ENCODE results near the gene PCDHGA5. TPM values are rescaled to one million over a fixed set of nuclear protein-coding genes. Genes with fewer than 3 reads are reported as not detected.

PCDHGA5 gene
- total RNA-seq = 1.5 and 1.6 TPM in 2 replicates

DNA sequence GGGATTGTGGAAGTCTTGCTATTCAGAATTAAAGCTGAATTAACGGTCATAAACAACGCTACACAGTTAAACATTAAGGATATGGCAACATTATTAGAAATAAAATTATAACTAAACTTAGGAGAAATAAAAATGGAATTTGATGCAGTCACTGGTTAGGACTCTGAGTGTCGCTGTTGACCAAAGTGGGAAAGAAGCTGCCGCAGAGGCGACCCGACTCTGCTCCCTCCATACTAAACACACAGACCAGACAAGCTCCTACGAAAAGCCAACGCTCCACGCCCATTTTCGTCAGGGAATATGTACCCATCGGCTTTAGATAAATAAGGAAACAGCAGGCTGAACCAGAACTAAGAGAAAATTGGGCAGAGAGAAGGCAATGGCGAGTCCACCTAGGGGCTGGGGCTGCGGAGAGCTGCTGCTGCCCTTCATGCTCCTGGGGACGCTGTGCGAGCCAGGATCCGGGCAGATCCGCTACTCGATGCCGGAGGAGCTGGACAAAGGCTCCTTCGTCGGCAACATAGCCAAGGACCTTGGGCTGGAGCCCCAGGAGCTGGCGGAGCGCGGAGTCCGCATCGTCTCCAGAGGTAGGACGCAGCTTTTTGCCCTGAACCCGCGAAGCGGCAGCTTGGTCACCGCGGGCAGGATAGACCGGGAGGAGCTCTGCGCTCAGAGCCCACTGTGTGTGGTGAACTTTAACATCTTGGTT lies at the start of gene PCDHGA5:
Gene PCDHGA5, plus strand, starts transcription at position 211 of the 709 bp plus-strand sequence. Its CDS starts 169 bp downstream, at position 380.

DNA sequence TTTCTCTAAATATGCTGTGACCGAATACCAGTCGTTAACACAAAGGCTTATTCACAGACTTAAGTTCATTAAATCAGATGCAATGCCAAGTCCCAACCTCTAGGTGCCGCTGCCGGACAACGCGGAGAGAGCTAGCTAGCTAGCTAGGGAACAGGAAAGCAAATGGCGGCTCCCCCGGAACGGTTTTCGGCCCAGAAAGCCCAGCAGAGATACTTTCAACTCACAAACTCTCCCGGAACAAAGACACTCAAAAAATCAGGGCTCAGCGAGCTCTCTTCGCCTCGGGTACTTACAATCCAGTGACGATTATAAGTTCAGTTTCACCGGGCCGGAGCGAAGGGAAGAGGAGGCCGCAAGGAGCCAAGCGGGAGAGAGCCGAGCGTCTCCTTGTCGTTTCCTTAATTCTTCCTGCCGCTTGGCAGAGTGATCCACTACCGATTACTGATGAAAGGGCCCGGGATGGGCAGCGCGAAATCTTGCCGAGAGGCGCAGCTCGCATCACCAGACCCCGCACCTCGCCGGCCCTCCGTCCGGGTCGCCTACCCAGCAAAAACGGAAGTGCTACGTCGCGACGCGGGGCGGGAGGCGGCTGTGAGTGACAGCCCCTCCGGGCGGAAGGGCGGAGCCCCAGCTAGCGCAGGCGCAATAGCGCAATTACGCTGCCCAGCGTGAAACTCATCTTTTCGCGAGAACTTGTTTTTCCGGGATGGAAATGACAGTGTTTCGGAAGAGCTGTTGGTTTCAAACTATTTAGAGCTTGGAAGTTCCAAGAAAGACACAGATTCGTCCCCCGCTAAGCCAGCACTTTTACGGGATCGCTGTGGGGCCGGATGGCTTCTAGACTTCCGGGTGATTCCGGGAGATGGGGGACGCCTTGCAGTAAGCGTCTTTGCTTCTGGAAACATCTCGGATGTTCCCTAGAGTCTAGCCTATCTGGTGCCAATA lies 43.5 kb upstream of the PCDHGA5 start, which contains the start of gene TAF7:
Gene TAF7, minus strand, starts transcription at position 560 of the 945 bp plus-strand sequence. CDS start 740 bp downstream, outside the sequence.

DNA sequence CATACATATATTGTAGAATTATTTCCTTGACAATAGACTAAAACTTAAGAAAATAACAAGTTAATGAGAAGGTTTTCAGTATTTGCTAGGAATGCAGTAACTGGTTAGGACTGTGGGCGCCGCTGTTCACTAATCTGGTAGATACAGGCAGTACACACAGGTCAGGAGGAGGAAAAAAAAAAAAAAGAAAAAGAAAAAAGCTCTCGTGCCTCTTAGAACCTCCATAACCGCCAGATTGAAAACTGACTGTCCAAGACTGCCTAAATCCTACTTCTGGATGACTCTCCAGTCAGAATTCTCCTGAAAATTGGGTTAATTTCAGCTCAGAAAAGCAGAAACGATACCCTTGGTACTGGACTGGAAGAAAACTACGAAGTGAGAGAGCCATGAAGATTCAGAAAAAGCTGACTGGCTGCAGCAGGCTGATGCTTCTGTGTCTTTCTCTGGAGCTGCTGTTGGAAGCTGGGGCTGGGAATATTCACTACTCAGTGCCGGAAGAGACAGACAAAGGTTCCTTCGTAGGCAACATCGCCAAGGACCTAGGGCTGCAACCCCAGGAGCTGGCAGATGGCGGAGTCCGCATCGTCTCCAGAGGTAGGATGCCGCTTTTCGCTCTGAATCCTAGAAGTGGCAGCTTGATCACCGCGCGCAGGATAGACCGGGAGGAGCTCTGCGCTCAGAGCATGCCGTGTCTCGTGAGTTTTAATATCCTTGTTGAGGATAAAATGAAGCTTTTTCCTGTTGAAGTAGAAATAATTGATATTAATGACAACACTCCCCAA lies 33.5 kb upstream of the PCDHGA5 start, which contains the start of gene PCDHGA1:
Gene PCDHGA1, plus strand, starts transcription at position 216 of the 782 bp plus-strand sequence.

DNA sequence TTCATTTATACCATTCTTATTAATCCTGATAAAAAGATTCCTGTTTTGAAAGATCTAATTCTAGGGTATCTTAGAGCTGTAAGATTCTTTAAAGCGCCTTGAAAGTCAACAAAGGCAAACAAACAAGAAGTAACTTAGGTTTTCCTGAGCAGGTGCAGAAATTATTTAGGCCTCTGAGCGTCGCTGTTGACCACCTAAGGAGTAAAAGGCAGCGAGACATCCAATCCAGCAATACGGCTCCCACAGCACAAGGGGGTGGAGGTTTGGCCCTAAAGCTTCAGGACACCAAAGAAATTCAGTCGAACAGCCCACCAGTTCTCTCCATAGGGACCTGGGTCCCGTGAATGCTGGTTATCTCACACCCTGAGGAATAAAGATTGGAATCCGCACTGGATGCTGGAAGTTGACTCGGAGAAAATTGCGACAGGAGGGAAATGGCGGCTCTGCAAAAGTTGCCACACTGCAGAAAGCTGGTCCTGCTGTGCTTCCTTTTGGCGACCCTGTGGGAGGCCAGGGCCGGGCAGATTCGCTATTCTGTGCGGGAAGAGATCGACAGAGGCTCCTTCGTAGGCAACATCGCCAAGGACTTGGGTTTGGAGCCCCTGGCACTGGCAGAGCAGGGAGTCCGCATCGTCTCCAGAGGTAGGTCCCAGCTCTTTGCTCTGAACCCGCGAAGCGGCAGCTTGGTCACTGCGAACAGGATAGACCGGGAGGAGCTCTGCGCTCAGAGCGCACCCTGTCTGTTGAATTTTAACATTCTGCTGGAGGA lies 25.2 kb upstream of the PCDHGA5 start, which contains the start of gene PCDHGA2:
Gene PCDHGA2, plus strand, starts transcription at position 223 of the 769 bp plus-strand sequence.

DNA sequence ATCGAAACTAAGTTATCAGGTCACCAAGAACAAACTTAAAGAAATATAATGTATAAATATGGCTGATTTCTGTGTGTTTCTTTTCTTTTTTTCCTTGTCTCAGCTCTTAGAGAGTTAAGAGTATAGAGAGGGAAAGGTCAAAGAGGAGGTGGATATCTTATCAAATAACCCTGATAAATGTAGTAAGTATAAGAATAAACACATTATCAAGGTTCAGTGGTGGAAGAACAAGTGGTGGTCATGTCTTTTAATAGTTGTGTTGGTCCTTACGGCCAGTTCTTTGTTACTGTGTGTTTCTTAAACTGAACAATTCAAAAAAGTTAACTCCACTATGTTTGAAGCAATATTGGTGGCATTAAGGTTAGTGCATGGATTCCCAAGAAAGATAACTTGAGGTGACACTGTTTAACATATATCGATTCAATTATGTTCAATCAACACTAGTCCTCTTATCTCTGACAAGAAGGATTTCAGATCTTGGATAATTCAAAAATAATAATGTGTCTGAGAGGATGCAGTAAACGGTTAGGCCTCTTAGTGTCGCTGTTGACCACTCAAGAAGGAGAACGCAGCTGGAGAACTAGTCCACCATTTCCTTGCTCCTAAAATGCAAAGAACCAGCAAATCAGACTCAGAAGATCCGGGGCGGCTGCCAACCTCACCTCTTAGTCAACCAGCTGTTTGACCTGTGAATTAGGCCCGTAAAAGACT lies 20.6 kb upstream of the PCDHGA5 start, which contains the start of gene PCDHGA3:
Gene PCDHGA3, plus strand, starts transcription at position 588 of the 711 bp plus-strand sequence. CDS start 205 bp downstream, outside the sequence.

DNA sequence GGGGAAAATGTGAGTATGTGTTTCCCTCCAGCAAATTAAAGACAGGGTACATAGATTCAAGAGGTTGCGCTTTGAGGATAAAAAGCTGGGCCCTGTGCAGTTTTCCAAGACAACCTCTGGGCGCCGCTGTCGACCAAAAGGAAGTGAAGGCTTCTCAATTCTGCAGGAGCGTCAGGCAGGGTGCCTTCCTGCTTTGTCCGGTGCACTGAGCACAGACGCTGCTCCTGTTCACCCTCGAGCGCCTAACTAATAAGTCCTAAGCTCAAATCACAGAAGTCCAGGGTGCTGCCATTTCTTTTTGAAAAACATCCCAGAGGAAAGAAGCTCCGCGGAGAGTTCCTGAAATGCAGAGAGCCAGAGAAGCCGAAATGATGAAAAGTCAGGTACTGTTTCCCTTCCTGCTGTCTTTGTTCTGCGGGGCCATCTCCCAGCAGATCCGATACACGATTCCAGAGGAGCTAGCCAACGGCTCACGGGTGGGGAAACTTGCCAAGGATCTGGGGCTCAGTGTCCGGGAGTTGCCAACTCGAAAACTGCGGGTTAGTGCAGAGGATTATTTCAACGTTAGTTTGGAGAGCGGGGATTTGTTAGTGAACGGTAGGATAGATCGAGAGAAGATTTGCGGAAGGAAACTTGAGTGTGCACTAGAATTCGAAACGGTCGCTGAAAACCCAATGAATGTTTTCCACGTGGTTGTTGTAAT lies 13.9 kb upstream of the PCDHGA5 start, which contains the start of gene PCDHGB1:
Gene PCDHGB1, plus strand, starts transcription at position 183 of the 703 bp plus-strand sequence. Its CDS starts 162 bp downstream, at position 345.

DNA sequence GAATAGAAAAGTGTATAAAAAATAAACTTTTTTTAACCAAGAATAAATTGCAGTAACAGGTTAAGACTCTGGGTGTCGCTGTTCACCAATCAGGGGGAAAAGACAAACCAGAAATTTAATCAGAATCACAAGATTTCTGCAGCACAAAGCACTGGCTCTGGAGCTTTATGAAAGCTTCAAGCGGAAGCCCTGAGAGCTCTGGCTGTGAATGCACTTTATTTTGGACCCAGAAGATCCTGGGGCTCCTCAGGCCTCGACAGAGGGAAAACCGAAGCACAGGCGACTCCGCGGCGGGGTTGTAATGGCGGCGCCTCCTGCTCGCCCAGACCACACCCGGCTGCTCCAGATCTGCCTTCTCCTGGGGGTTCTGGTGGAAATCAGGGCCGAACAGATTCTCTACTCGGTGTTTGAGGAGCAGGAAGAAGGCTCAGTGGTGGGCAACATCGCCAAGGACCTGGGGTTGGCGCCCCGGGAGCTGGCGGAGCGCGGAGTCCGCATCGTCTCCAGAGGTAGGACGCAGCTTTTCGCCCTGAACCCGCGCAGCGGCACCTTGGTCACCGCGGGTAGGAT lies 9.0 kb upstream of the PCDHGA5 start, which contains the start of gene PCDHGA4:
Gene PCDHGA4, plus strand, starts transcription at position 122 of the 570 bp plus-strand sequence. Its CDS starts 87 bp downstream, at position 209.

DNA sequence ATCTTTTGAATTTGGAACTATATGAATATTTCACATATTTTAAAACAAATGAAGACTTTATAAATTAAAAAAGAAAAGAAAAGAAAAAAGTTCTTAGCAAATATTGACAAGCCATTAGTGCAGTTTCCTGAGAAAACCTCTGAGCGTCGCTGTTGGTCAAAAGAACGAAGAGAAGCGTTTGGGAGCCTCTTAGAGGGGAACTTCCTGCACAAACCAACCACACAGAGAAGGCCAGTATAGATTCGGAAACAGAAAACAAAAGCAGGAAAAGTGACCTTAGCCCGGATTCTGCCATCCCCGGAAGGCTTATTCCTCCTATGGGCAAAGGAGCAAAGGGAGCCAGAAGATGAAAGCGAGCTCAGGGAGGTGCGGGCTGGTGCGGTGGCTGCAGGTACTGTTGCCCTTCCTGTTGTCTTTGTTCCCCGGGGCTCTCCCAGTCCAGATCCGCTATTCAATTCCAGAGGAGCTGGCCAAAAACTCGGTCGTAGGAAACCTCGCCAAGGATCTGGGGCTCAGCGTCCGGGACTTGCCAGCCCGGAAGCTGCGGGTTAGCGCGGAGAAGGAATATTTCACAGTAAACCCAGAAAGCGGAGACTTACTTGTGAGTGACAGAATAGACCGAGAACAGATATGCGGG lies 4.1 kb upstream of the PCDHGA5 start, which contains the start of gene PCDHGB2:
Gene PCDHGB2, plus strand, starts transcription at position 205 of the 637 bp plus-strand sequence. Its CDS starts 142 bp downstream, at position 347.

DNA sequence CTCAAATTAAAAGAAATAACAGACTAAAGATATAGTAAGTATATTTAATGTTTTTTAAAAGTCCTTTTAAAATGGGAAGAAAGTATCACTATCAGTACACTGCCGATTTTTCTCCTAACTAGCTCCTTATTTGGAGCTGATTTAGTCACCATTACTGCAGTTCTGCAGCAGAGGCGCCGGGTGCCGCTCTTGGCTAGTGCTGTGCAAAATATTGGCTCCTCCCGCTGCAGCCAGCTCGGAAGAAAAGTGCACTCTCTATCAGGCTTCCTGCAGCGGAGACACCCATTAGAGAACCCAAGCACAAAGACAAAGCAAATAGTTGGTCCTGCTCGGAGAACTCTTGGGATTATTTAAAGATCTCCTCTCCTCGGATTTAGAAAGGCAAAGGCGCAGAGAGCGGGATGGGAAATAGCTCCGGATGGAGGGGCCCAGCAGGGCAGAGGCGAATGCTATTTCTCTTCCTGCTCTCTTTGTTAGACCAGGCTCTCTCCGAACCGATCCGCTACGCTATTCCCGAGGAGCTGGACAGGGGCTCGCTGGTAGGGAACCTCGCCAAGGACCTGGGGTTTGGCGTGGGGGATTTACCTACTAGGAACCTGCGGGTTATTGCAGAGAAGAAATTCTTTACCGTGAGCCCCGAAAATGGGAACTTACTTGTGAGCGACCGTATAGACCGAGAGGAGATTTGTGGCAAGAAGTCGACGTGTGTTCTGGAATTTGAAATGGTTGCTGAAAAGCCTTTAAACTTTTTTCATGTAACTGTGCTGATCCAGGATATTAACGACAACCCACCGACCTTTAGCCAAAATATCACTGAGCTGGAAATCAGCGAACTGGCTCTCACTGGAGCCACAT lies 6.3 kb downstream of the PCDHGA5 start, which contains the start of gene PCDHGB3:
Gene PCDHGB3, plus strand, starts transcription at position 249 of the 855 bp plus-strand sequence. Its CDS starts 153 bp downstream, at position 402.

DNA sequence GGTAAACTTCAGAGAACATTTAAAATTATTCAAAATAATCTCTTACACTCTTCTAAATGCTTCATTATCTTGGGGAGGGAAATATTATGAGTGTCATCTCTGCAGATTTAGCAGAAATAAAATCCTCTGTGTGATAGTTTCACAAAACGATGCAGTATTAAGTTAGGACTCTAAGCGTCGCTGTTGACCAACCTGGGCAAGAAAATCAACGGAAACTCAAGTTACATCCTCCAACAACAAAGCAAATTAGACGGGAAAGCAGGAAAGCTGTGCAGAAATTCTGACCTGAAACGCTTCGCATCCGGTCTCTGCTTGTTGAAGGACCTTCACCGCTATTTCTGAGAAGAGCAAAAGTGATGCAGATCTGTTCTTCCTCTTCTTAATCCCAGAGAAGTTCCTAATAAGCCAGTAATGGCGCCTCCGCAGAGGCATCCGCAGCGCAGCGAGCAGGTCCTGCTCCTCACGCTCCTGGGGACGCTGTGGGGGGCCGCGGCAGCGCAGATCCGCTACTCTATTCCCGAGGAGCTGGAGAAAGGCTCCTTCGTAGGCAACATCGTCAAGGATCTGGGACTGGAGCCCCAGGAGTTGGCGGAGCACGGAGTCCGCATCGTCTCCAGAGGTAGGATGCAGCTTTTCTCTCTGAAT lies 9.8 kb downstream of the PCDHGA5 start, which contains the start of gene PCDHGA6:
Gene PCDHGA6, plus strand, starts transcription at position 219 of the 645 bp plus-strand sequence. Its CDS starts 193 bp downstream, at position 412.

DNA sequence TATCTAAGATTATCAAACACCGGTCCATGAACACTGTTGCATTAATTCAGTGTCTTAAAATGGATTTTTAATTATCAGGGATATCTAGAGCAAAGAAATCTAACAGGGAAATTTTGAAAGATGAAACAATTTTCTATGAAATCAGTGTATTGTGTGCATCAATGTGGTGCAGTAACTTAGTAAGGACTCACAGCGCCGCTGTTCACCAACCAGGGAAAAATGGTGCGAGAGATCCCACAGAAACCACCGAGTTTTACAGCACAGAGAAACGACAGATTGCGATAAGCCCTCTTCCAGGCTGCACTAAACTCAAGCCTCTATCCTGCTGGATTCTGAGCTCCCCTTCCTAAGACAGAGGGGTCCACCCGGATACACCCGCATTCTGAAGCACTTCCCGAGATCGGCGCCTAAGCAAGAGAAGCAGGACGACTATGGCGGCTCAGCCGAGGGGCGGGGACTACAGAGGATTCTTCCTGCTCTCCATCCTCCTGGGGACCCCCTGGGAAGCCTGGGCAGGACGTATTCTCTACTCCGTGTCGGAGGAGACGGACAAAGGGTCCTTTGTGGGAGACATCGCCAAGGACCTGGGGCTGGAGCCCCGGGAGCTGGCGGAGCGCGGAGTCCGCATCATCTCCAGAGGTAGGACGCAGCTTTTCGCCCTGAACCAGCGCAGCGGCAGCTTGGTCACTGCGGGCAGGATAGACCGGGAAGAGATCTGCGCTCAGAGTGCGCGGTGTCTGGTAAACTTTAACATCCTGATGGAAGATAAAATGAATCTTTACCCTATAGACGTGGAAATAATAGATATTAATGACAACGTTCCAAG lies 18.7 kb downstream of the PCDHGA5 start, which contains the start of gene PCDHGA7:
Gene PCDHGA7, plus strand, starts transcription at position 274 of the 826 bp plus-strand sequence. Its CDS starts 158 bp downstream, at position 432.

DNA sequence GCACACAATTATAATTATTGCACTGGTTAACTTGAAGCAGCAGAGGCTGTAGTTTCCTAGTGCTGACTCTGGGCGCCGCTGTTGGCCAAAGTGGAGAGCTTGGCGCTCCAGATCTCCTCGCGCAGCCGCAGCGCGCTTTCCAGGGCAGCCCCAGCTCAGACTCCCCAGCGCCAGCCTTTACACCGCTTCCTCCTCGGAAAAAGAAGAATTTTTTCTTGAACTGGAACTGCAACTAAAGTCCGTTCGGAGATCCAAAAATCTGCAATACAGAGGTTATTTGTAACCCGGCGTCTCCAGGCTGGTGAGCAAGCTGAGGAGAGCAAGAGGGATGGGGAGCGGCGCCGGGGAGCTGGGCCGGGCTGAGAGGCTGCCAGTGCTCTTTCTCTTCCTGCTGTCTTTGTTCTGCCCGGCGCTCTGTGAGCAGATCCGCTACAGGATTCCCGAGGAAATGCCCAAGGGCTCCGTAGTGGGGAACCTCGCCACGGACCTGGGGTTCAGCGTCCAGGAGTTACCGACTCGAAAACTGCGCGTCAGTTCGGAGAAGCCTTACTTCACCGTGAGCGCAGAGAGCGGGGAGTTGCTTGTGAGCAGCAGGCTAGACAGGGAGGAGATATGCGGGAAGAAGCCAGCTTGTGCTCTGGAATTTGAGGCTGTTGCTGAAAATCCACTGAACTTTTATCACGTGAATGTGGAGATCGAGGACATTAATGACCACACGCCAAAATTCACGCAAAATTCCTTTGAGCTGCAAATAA lies 23.8 kb downstream of the PCDHGA5 start, which contains the start of gene PCDHGB4:
Gene PCDHGB4, plus strand, starts transcription at position 142 of the 755 bp plus-strand sequence. Its CDS starts 187 bp downstream, at position 329.

DNA sequence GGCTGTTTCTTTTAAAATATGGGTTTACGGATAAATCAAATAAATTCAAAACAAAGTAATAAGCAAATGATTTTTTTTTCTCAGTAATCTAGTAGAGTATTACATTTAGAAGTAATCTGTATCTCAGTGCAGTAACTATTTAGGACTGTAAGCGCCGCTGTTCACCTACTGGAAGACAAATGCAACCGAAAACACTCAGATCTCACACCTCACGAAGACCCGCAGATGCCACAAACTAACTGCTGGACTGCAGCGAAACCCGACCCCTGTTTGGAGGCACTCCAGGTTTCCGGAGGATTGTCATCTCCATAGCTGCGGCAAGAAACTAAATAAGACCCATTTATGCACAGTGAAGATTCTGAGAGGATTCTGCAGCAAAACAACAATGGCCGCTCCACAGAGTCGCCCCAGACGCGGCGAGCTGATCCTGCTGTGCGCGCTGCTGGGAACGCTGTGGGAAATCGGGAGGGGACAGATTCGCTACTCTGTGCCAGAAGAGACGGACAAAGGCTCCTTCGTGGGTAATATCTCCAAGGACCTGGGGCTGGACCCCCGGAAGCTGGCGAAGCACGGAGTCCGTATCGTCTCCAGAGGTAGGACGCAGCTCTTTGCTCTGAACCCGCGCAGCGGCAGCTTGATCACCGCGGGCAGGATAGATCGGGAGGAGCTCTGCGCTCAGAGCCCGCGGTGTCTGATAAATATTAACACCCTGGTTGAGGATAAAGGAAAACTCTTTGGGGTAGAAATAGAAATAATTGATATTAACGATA lies 28.7 kb downstream of the PCDHGA5 start, which contains the start of gene PCDHGA8:
Gene PCDHGA8, plus strand, starts transcription at position 205 of the 770 bp plus-strand sequence. Its CDS starts 181 bp downstream, at position 386.

